Left lung (tissue), 10 donors: ENCODE data around the gene BRSK2. TPM values are rescaled to one million over a fixed set of nuclear protein-coding genes. Genes with fewer than 3 reads are reported as not detected.

Experiments
- ATAC-seq: fragments of 200-7000 bp; cut with Tn5 transposase; one replicate; pipeline ENCODE4 v1.9.1; 2020; ENCODE audit warnings: moderate library complexity
- DNase-seq, 4 donors: peaks; one replicate each; pipeline ENCODE4 v3.0.0-alpha.2; 2013 to 2020
- H3K27ac ChIP-seq, 2 donors: fragments of 200-600 bp; sonication (generic) in 1 of 2; one replicate each; pipeline versions ENCODE4 v1.5.0 to v1.8.0; 2020 to 2021
- H3K27me3 ChIP-seq, 2 donors: fragments of 200-600 bp; sonication (generic) in 1 of 2; one replicate each; pipeline versions ENCODE4 v1.5.0 to v1.8.0; 2020 to 2021
- H3K36me3 ChIP-seq, 2 donors: fragments of 200-600 bp; sonication (generic) in 1 of 2; one replicate each; pipeline versions ENCODE4 v1.5.0 to v1.8.0; 2020 to 2021
- H3K4me1 ChIP-seq, 2 donors: fragments of 200-600 bp; one replicate each; pipeline ENCODE4 v1.8.0; 2021
- H3K4me3 ChIP-seq, 2 donors: fragments of 200-600 bp; sonication (generic) in 1 of 2; one replicate each; pipeline versions ENCODE4 v1.5.0 to v1.8.0; 2020 to 2021; ENCODE audit warnings: mild to moderate bottlenecking in 1 of 2
- H3K9me3 ChIP-seq, 2 donors: fragments of 200-600 bp; sonication (generic) in 1 of 2; one replicate each; pipeline versions ENCODE4 v1.5.0 to v1.8.0; 2020 to 2021
- CTCF ChIP-seq, 2 donors: fragments of 200-600 bp; sonication (generic) in 1 of 2; IDR thresholded peaks; one replicate each; pipeline versions ENCODE4 v1.5.0 to v1.8.0; 2021; ENCODE audit warnings: antibody characterized with exemption in 2 of 2
- intact Hi-C, 2 donors: fragments of 100-400 bp; cut with DNase I; formaldehyde crosslinking; loops; one replicate each; pipeline versions ENCODE4 v1.11.2 to v1.14.2; 2022
- polyA plus RNA-seq, 6 donors: library from polyadenylated mRNA; unstranded; fragments of 120-200 nt; gene quantifications; one replicate each; pipeline ENCODE4 v1.2.1, GENCODE V29; 2013; ENCODE audit not compliant: insufficient read length in 6 of 6
- total RNA-seq, 2 donors: library from RNA; stranded (reverse); fragmentation: NEBNext Ultra II Directional; extraction: Animal tissue kit (Norgen Biotek cat#: 25700); gene quantifications; one replicate each; pipeline ENCODE4 v1.2.1, GENCODE V29; 2021
- donor health status: DM: no; HTN: yes; CAD: no.
- donor health status: DM: no; HTN: no; CAD: no.

BRSK2 gene
- total and polyA plus RNA-seq, 8 donors, result 0.13 to 1.1 (median 0.69) TPM

GRCh38 chr11:1392561-1392960 is 2.8 kb downstream of the BRSK2 start:
- peaks cover 24 to 82% of the 10 kb centered on the region in 2 donors for H3K27me3 ChIP-seq
- H3K4me3 ChIP-seq, result no peak overlapping the region
- no peaks in the 10 kb centered on the region for H3K9me3 ChIP-seq
- ATAC-seq (no peak), DNase-seq (peak in 1 of 4 donors; percentile 79)
- H3K27ac ChIP-seq, result no peak overlapping the region
- H3K36me3 ChIP-seq, result no peaks in the 10 kb centered on the region
- no peak for TF ChIP-seq CTCF (IDR thresholded peaks at IDR 0.05)
- intact Hi-C loops, result no loop called here
- peaks cover 3 to 14% of the 10 kb centered on the region in 2 donors for H3K4me1 ChIP-seq

DNA sequence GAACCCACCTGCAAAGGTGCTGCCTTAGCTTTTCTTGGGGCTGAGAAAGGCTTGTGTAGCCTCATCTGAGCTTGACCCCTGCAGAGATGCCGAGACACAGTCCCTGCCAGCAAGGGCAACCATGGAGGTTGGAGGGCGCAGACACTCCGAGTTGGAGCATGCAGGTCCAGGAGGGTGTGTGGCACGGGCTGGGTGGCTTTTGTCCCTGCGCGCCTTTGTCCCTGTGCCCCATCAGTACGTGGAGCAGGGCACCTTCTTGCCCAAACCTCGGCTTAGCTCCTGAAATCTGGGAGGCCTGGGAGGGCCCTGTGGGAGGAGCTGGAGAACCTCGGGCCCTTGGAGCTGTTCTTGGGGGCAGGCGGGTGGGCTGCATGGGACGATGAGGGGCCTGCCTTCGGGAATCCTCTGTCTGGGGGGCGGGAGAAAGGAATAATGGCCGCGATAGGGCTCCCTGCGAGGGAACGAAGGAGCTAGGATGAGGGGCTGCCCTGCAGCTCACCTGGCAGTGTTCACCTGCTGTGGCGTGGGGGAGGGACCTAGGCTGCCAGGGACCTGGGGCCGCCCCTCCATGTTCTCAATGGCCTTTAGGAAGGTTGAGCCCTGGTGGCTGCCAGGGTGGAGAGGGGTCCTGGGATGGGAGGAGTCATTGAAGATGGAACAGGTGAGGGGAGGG is 3.4 kb downstream of the BRSK2 start:
- intact Hi-C loops, result no loop called here
- no peak for TF ChIP-seq CTCF (IDR thresholded peaks at IDR 0.05)
- H3K4me1 ChIP-seq, result peaks cover 3 to 14% of the 10 kb centered on the region in 2 donors
- peaks cover 23 to 82% of the 10 kb centered on the region in 2 donors for H3K27me3 ChIP-seq
- ATAC-seq (no peak), DNase-seq (peak in 1 of 4 donors; percentile 67)
- no peak overlapping the region for H3K27ac ChIP-seq
- H3K4me3 ChIP-seq, result no peak overlapping the region
- no peaks in the 10 kb centered on the region for H3K9me3 ChIP-seq
- H3K36me3 ChIP-seq, result no peaks in the 10 kb centered on the region

- Histone ChIP-seq H3K4me3 (no peak overlapping the region), H3K27ac (no peak overlapping the region), H3K4me1 (peaks cover 0 to 6% of the 10 kb centered on the region in 2 donors), H3K9me3 (no peaks in the 10 kb centered on the region), H3K36me3 (no peaks in the 10 kb centered on the region), H3K27me3 (peaks cover 17 to 87% of the 10 kb centered on the region in 2 donors)
- intact Hi-C loops, result no loop called here
- ATAC-seq (no peak), DNase-seq (peak in 1 of 4 donors; percentile 71)
- TF ChIP-seq CTCF (IDR thresholded peaks at IDR 0.05), result no peak
Observed at GRCh38 chr11:1394936-1395772, 5.4 kb downstream of the BRSK2 start.

DNA sequence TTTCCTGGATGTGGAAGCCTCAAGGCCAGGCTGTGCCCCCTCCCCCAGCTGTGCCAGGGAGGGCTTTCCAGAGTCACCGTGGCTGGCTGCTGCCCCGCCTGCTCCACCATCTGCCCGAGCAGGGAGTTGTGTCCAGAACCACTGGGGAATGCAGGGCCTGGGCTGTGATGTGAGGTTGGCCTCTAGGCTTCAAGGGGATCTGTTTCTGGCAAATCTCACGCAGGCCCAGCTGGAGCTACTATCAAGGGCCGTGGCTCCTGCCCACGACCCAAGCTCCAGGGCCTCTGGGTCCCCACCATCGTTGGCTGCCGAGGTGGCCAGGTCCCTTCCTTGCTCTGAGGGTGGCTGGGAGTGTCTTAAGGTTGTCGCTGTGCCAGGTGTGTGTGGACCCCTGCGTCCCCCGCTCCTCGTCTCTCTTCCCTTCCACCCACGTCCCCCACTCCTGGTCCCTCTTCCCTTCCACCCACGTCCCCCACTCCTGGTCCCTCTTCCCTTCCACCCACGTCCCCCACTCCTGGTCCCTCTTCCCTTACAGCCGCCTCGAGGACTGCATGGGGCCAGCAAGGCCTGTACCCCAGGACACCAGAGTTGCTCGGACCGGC is 6.1 kb downstream of the BRSK2 start:
- Histone ChIP-seq H3K4me3 (no peak overlapping the region), H3K4me1 (peaks cover 0 to 4% of the 10 kb centered on the region in 2 donors), H3K36me3 (no peaks in the 10 kb centered on the region), H3K9me3 (no peaks in the 10 kb centered on the region), H3K27ac (no peak overlapping the region), H3K27me3 (peaks cover 13 to 90% of the 10 kb centered on the region in 2 donors)
- ATAC-seq, result no peak
- DNase-seq, result peak in 1 of 4 donors; percentile 61
- intact Hi-C loops, result no loop called here
- no peak for TF ChIP-seq CTCF (IDR thresholded peaks at IDR 0.05)

DNA sequence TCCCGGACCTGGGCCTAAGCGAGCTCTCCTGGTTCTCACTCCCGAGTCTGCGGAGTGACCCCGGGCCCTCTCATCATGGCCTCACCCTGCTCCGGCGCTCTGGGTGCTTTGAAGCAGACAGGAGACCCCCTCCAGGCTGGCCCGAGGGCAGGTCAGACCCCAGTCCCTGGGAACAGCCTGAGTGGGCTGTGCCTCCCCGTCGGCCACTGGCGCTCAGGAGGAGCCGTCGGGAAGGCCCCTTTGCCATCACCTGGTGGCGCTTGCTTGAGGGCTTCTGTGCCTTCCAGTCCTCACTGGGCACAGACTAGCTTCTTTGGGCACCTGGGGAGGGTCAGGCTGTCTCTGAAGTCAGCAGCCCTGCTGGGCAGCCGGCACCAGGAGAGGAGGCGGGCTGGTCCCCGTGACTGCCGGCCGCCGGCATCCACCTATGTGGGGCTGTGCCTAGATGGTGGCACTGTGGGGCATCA is 6.7 kb downstream of the BRSK2 start:
- Histone ChIP-seq H3K36me3 (no peaks in the 10 kb centered on the region), H3K4me3 (no peak overlapping the region), H3K4me1 (no peaks in the 10 kb centered on the region), H3K27me3 (peaks cover 8 to 90% of the 10 kb centered on the region in 2 donors), H3K9me3 (no peaks in the 10 kb centered on the region), H3K27ac (no peak overlapping the region)
- ATAC-seq, result no peak
- no peak for TF ChIP-seq CTCF (IDR thresholded peaks at IDR 0.05)
- peak in 1 of 4 donors; percentile 74 for DNase-seq
- intact Hi-C loops, result no loop called here
